HG03469 (cell line): ENCODE measurements around the gene PRDX4.
"Not testable (repeated sequence)": the region's sequence is repeated elsewhere in the genome, so short reads cannot be mapped to it uniquely, and the experiment has no call there.

ENCODE experiments used
- ATAC-seq: cut with Tn5 transposase; IDR thresholded peaks from one replicate; pipeline ENCODE4 v1.9.1; 2021; ENCODE audit warnings: mild to moderate bottlenecking, moderate library complexity, moderate number of reproducible peaks; ENCODE audit not compliant: unreplicated experiment

Gene PRDX4

GRCh38 chrX:23667239-23668177 lies at the start of gene PRDX4:
Gene PRDX4, plus strand, starts transcription at chrX:23667493. Its CDS starts 78 bp downstream, at chrX:23667571.
- peak; percentile 41 for ATAC-seq

GRCh38 chrX:23621621-23622265 lies 45.5 kb upstream of the PRDX4 start:
- no peak for ATAC-seq

GRCh38 chrX:23623797-23624196 lies 43.5 kb upstream of the PRDX4 start:
- no peak for ATAC-seq

- no peak for ATAC-seq
Measured at GRCh38 chrX:23626651-23627050, 40.6 kb upstream of the PRDX4 start.

GRCh38 chrX:23628131-23628530 lies 39.2 kb upstream of the PRDX4 start:
- no peak for ATAC-seq

- no peak for ATAC-seq
Measured at GRCh38 chrX:23631136-23631535, 36.2 kb upstream of the PRDX4 start.

GRCh38 chrX:23633834-23634580 lies 33.3 kb upstream of the PRDX4 start:
- no peak for ATAC-seq

GRCh38 chrX:23637187-23637586 lies 30.1 kb upstream of the PRDX4 start:
- ATAC-seq = peak; percentile 91

- no peak for ATAC-seq
Measured at GRCh38 chrX:23643020-23643419, 24.3 kb upstream of the PRDX4 start.

- ATAC-seq = no peak
Measured at GRCh38 chrX:23644744-23645143, 22.5 kb upstream of the PRDX4 start.

GRCh38 chrX:23656091-23656490 lies 11.2 kb upstream of the PRDX4 start:
- no peak for ATAC-seq

GRCh38 chrX:23656684-23657083 lies 10.6 kb upstream of the PRDX4 start:
- ATAC-seq = no peak

- ATAC-seq = no peak
Measured at GRCh38 chrX:23659339-23659738, 8.0 kb upstream of the PRDX4 start.

- ATAC-seq = not testable (repeated sequence)
Measured at GRCh38 chrX:23660083-23660765, 7.1 kb upstream of the PRDX4 start.

- ATAC-seq = no peak
Measured at GRCh38 chrX:23660766-23661132, 6.5 kb upstream of the PRDX4 start.

- no peak for ATAC-seq
Measured at GRCh38 chrX:23661671-23662070, 5.6 kb upstream of the PRDX4 start.

- ATAC-seq = peak; percentile 53
Measured at GRCh38 chrX:23662187-23662586, 5.1 kb upstream of the PRDX4 start.

- peak; percentile 38 for ATAC-seq
Measured at GRCh38 chrX:23662853-23663252, 4.4 kb upstream of the PRDX4 start.

GRCh38 chrX:23664496-23664895 lies 2.8 kb upstream of the PRDX4 start:
- ATAC-seq = no peak

- ATAC-seq = no peak
Measured at GRCh38 chrX:23666282-23666681, 1.0 kb upstream of the PRDX4 start.

GRCh38 chrX:23668335-23668734 lies 1.0 kb downstream of the PRDX4 start:
- ATAC-seq = no peak
